Lower lobe of right lung (tissue), 2 donors: Measurements from ENCODE around the gene PTPRN2. TPM values are rescaled to one million over a fixed set of nuclear protein-coding genes. Genes with fewer than 3 reads are reported as not detected.

Source experiments
- ATAC-seq, 2 donors: fragments of 200-7000 bp; cut with Tn5 transposase; one replicate each; pipeline ENCODE4 v1.9.1; 2020 to 2022; ENCODE audit warnings: mild to moderate bottlenecking in 2 of 2, moderate library complexity in 2 of 2
- DNase-seq: peaks from one replicate; pipeline ENCODE4 v3.0.0-alpha.2; 2020
- H3K27ac ChIP-seq: fragments of 200-600 bp; one replicate; pipeline ENCODE4 v1.8.0; 2022
- H3K27me3 ChIP-seq: fragments of 200-600 bp; one replicate; pipeline ENCODE4 v1.8.0; 2022; ENCODE audit warnings: low read depth
- H3K36me3 ChIP-seq: fragments of 200-600 bp; one replicate; pipeline ENCODE4 v1.8.0; 2022; ENCODE audit warnings: mild to moderate bottlenecking
- H3K4me1 ChIP-seq: fragments of 200-600 bp; one replicate; pipeline ENCODE4 v1.8.0; 2022
- H3K4me3 ChIP-seq: fragments of 200-600 bp; one replicate; pipeline ENCODE4 v1.8.0; 2022; ENCODE audit warnings: mild to moderate bottlenecking
- H3K9me3 ChIP-seq: fragments of 200-600 bp; one replicate; pipeline ENCODE4 v1.8.0; 2022
- CTCF ChIP-seq: fragments of 200-600 bp; IDR thresholded peaks from one replicate; pipeline ENCODE4 v1.8.0; 2022; ENCODE audit warnings: antibody characterized with exemption, mild to moderate bottlenecking
- intact Hi-C: fragments of 100-400 bp; cut with DNase I; formaldehyde crosslinking; loops from one replicate; pipeline ENCODE4 v1.11.0; 2022
- total RNA-seq: library from RNA; stranded (reverse); fragmentation: NEBNext Ultra II Directional; extraction: Animal tissue kit (Norgen Biotek cat#: 25700); gene quantifications from one replicate; pipeline ENCODE4 v1.2.1, GENCODE V29; 2021
- donor health status: DM: no; HTN: yes; CAD: no; lungs with severe emphysema.

Gene PTPRN2
- total RNA-seq, 1 donor from 2014 or later, result 6.8 TPM

GRCh38 chr7:158396301-158396905 lies 191.2 kb downstream of the PTPRN2 start:
- no peak overlapping the region for H3K27ac ChIP-seq
- peak; percentile 14 to 38 for ATAC-seq
- no peak for TF ChIP-seq CTCF
- H3K27me3 ChIP-seq, result no peaks in the 10 kb centered on the region
- peak; percentile 41 for DNase-seq
- H3K9me3 ChIP-seq, result peaks cover 5% of the 10 kb centered on the region
- intact Hi-C loops, result no loop called here
- no peaks in the 10 kb centered on the region for H3K36me3 ChIP-seq
- H3K4me3 ChIP-seq, result no peak overlapping the region
- H3K4me1 ChIP-seq, result no peaks in the 10 kb centered on the region

GRCh38 chr7:158395780-158396278 lies 191.8 kb downstream of the PTPRN2 start:
- H3K4me3 ChIP-seq, result no peak overlapping the region
- no peaks in the 10 kb centered on the region for H3K27me3 ChIP-seq
- peak; percentile 26 to 48 for ATAC-seq
- peak; percentile 49 for DNase-seq
- H3K9me3 ChIP-seq, result peaks cover 5% of the 10 kb centered on the region
- intact Hi-C loops, result no loop called here
- no peaks in the 10 kb centered on the region for H3K36me3 ChIP-seq
- TF ChIP-seq CTCF, result no peak
- no peak overlapping the region for H3K27ac ChIP-seq
- H3K4me1 ChIP-seq, result no peaks in the 10 kb centered on the region

- no peak for ATAC-seq
- no peak for TF ChIP-seq CTCF
- peak; percentile 17 for DNase-seq
- no peaks in the 10 kb centered on the region for H3K27me3 ChIP-seq
- intact Hi-C loops, result no loop called here
- no peaks in the 10 kb centered on the region for H3K4me1 ChIP-seq
- no peak overlapping the region for H3K4me3 ChIP-seq
- H3K36me3 ChIP-seq, result no peaks in the 10 kb centered on the region
- no peak overlapping the region for H3K27ac ChIP-seq
- peaks cover 5% of the 10 kb centered on the region for H3K9me3 ChIP-seq
These were observed 192.3 kb downstream of the PTPRN2 start for GRCh38 chr7:158395349-158395748.

- Histone ChIP-seq H3K4me3 (no peak overlapping the region), H3K27me3 (no peaks in the 10 kb centered on the region), H3K36me3 (no peaks in the 10 kb centered on the region), H3K9me3 (peaks cover 5% of the 10 kb centered on the region), H3K4me1 (no peaks in the 10 kb centered on the region), H3K27ac (no peak overlapping the region)
- intact Hi-C loops, result no loop called here
- ATAC-seq (peak; percentile 54 to 59), DNase-seq (peak; percentile 62)
- TF ChIP-seq CTCF, result peak; percentile 73
These were observed 192.7 kb downstream of the PTPRN2 start for GRCh38 chr7:158394936-158395335.

- TF ChIP-seq CTCF, result no peak
- no peak overlapping the region for H3K4me3 ChIP-seq
- no peak for ATAC-seq
- DNase-seq, result peak; percentile 30
- intact Hi-C loops, result no loop called here
- no peaks in the 10 kb centered on the region for H3K4me1 ChIP-seq
- H3K36me3 ChIP-seq, result no peaks in the 10 kb centered on the region
- no peaks in the 10 kb centered on the region for H3K27me3 ChIP-seq
- H3K9me3 ChIP-seq, result peaks cover 3% of the 10 kb centered on the region
- no peak overlapping the region for H3K27ac ChIP-seq
These were observed 193.5 kb downstream of the PTPRN2 start for GRCh38 chr7:158393926-158394625.
